ENCODE measurements around the gene NPR3.

DNA sequence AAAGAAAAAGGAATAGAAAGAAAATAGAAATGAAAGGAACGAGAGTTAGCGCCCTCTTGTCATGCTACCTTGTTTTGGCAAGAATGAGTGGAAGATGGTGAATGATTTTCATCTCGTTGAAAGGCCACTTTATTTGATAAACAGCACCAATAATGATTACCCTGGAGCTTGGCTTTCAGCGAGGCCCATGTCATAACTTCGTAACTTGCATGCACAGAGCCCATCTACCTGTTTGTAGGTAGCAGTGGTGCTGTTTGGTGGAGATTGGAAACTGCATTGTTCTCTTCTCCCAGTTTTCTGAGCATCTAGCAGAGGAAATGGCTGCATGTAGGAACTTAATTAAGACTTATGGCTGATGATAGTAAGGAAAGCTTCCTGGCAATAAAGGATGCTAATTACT, 59.3 kb downstream of the NPR3 start:
- TF ChIP-seq, protein P1, sequence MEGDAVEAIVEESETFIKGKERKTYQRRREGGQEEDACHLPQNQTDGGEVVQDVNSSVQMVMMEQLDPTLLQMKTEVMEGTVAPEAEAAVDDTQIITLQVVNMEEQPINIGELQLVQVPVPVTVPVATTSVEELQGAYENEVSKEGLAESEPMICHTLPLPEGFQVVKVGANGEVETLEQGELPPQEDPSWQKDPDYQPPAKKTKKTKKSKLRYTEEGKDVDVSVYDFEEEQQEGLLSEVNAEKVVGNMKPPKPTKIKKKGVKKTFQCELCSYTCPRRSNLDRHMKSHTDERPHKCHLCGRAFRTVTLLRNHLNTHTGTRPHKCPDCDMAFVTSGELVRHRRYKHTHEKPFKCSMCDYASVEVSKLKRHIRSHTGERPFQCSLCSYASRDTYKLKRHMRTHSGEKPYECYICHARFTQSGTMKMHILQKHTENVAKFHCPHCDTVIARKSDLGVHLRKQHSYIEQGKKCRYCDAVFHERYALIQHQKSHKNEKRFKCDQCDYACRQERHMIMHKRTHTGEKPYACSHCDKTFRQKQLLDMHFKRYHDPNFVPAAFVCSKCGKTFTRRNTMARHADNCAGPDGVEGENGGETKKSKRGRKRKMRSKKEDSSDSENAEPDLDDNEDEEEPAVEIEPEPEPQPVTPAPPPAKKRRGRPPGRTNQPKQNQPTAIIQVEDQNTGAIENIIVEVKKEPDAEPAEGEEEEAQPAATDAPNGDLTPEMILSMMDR (conservative IDR thresholded peaks at IDR 0.05): no peak
- TF ChIP-seq ZFX (IDR thresholded peaks at IDR 0.05): no peak

All from C4-2B (cell line).